B cell (primary cell): ENCODE measurements around the gene FOXN3. TPM values are rescaled to one million over a fixed set of nuclear protein-coding genes. Genes with fewer than 3 reads are reported as not detected.

Experiments used
- ATAC-seq: fragments of 200-7000 bp; cut with Tn5 transposase; one replicate; pipeline ENCODE4 v1.10.0; 2021; ENCODE audit warnings: low read depth, mild to moderate bottlenecking, moderate number of reproducible peaks, moderate library complexity
- CTCF ChIA-PET: fragments of 350-600 bp; sonication (Branson Sonifier 250); formaldehyde crosslinking; loops from one replicate; lab custom pipeline; 2021; ENCODE audit warnings: antibody characterized with exemption, inconsistent platforms; lab: Charles Lee
- POLR2A ChIA-PET: fragments of 350-600 bp; sonication (Branson Sonifier 250); formaldehyde crosslinking; loops from one replicate; lab custom pipeline; 2021; ENCODE audit warnings: antibody characterized with exemption; lab: Charles Lee
- DNase-seq: peaks from one replicate; pipeline ENCODE4 v3.0.0; 2013
- H2AFZ ChIP-seq: 2 replicates; pipeline ENCODE4 v1.6.1; 2012; ENCODE audit warnings: mild to moderate bottlenecking, low read depth, low read length; ENCODE audit not compliant: insufficient read depth, poor library complexity, severe bottlenecking
- H3K27ac ChIP-seq, 2 donors: 1 replicate in 1 of 2; 2 replicates in 1 of 2; pipeline ENCODE4 v1.5.1; 2012 to 2013; ENCODE audit warnings: low read length in 2 of 2, mild to moderate bottlenecking in 2 of 2, moderate library complexity in 1 of 2
- H3K27me3 ChIP-seq, 4 experiments: fragments of 200-600 bp in 1 of 4; sonication (generic) in 1 of 4; replicated peaks in 1 of 4; 1 replicate in 2 of 4; 2 replicates in 2 of 4; pipeline versions ENCODE4 v1.6.1 to v1.7.0; 2013 to 2016; ENCODE audit warnings: low read length in 3 of 4, mild to moderate bottlenecking in 2 of 4, mixed read lengths in 1 of 4, moderate library complexity in 1 of 4; ENCODE audit not compliant: insufficient read depth in 4 of 4, control insufficient read depth in 3 of 4; ENCODE audit errors: control extremely low read depth in 1 of 4
- H3K36me3 ChIP-seq, 2 experiments: replicated peaks in 1 of 2; 1 replicate in 1 of 2; 2 replicates in 1 of 2; pipeline versions ENCODE4 v1.6.1 to v1.7.1; 2013; ENCODE audit warnings: low read length in 1 of 2; ENCODE audit not compliant: insufficient read depth in 2 of 2, control insufficient read depth in 1 of 2; ENCODE audit errors: control extremely low read depth in 1 of 2, extremely low read depth in 1 of 2
- H3K4me1 ChIP-seq, 2 donors: fragments of 200-600 bp in 1 of 2; sonication (generic) in 1 of 2; 1 replicate in 1 of 2; 2 replicates in 1 of 2; pipeline versions ENCODE4 v1.5.1 to v1.6.1; 2013 to 2017; ENCODE audit warnings: low read length in 2 of 2; ENCODE audit not compliant: control insufficient read depth in 2 of 2, insufficient read depth in 2 of 2
- H3K4me2 ChIP-seq: replicated peaks from 2 replicates; pipeline ENCODE3; 2012; ENCODE audit warnings: mild to moderate bottlenecking, low read depth, low read length; ENCODE audit not compliant: poor library complexity, severe bottlenecking
- H3K4me3 ChIP-seq, 5 experiments: fragments of 200-600 bp in 1 of 5; sonication (generic) in 1 of 5; 1 replicate in 3 of 5; 2 replicates in 2 of 5; pipeline versions ENCODE4 v1.5.1 to v1.7.0; 2011 to 2016; ENCODE audit warnings: low read length in 4 of 5, mild to moderate bottlenecking in 4 of 5, low read depth in 2 of 5, control low read depth in 1 of 5, moderate library complexity in 1 of 5; ENCODE audit not compliant: insufficient read depth in 1 of 5; ENCODE audit errors: control extremely low read depth in 1 of 5, extremely low read depth in 1 of 5
- H3K79me2 ChIP-seq: fragments of 200-600 bp; sonication (generic); one replicate; pipeline ENCODE4 v1.6.0; 2016; ENCODE audit warnings: low read length; ENCODE audit not compliant: control insufficient read depth, insufficient read depth
- H3K9ac ChIP-seq: fragments of 200-600 bp; sonication (generic); 2 replicates; pipeline ENCODE4 v1.6.1; 2017; ENCODE audit warnings: mild to moderate bottlenecking, low read length, moderate library complexity
- H3K9me3 ChIP-seq, 3 donors: one replicate each; pipeline versions ENCODE4 v1.6.1 to v1.7.1; 2013; ENCODE audit warnings: low read length in 2 of 3; ENCODE audit not compliant: control insufficient read depth in 2 of 3, insufficient read depth in 1 of 3; ENCODE audit errors: control extremely low read depth in 1 of 3
- H4K20me1 ChIP-seq: 2 replicates; pipeline ENCODE4 v1.6.0; 2012; ENCODE audit warnings: mild to moderate bottlenecking, low read length; ENCODE audit not compliant: insufficient read depth, control insufficient read depth, poor library complexity, severe bottlenecking
- H3K27ac Mint-ChIP-seq: one replicate; pipeline ENCODE4 v1.8.0; 2021; ENCODE audit warnings: mixed read lengths
- H3K27me3 Mint-ChIP-seq: one replicate; pipeline ENCODE4 v1.8.0; 2021; ENCODE audit warnings: mixed read lengths
- H3K4me1 Mint-ChIP-seq: one replicate; pipeline ENCODE4 v1.8.0; 2021; ENCODE audit warnings: mixed read lengths
- H3K4me3 Mint-ChIP-seq: one replicate; pipeline ENCODE4 v1.8.0; 2021; ENCODE audit warnings: mixed read lengths
- H3K9me3 Mint-ChIP-seq: one replicate; pipeline ENCODE4 v1.8.0; 2022; ENCODE audit warnings: mixed read lengths; ENCODE audit not compliant: insufficient read depth
- CTCF ChIP-seq: fragments of 200-600 bp; IDR thresholded peaks from one replicate; pipeline ENCODE4 v1.8.0; 2022; ENCODE audit warnings: antibody characterized with exemption, mild to moderate bottlenecking
- EZH2 ChIP-seq: IDR thresholded peaks from 2 replicates; pipeline ENCODE4 v1.6.1; 2012; ENCODE audit warnings: borderline replicate concordance, low read depth, mild to moderate bottlenecking, moderate library complexity, low read length; ENCODE audit not compliant: insufficient read depth, poor library complexity, severe bottlenecking
- WGBS: methylation state at CpG from one replicate; pipeline ENCODE4 v1.1.5; 2013; ENCODE audit warnings: missing lambda C conversion rate; ENCODE audit not compliant: insufficient coverage; 5-methylcytosine and 5-hydroxymethylcytosine counted together
- intact Hi-C: fragments of 100-400 bp; cut with micrococcal nuclease; formaldehyde crosslinking; loops from one replicate; pipeline ENCODE4 v1.10.0; 2022
- polyA plus RNA-seq: library from polyadenylated mRNA; depleted of rRNA; stranded (reverse); fragments of >200 nt; gene quantifications from 2 replicates; pipeline ENCODE4 v1.2.3, GENCODE V29; 2012
- total RNA-seq, 2 donors: library from RNA; stranded (reverse); fragments of 120-200 nt in 1 of 2; gene quantifications; 1 replicate in 1 of 2; 2 replicates in 1 of 2; pipeline versions ENCODE4 v1.2.3 to v1.2.4, GENCODE V29; 2013 to 2022

The FOXN3 gene
- total and polyA plus RNA-seq, 2 donors (not counting 1 experiment from before 2014, with no cell fraction given), result 80.6 to 98.2 TPM

DNA sequence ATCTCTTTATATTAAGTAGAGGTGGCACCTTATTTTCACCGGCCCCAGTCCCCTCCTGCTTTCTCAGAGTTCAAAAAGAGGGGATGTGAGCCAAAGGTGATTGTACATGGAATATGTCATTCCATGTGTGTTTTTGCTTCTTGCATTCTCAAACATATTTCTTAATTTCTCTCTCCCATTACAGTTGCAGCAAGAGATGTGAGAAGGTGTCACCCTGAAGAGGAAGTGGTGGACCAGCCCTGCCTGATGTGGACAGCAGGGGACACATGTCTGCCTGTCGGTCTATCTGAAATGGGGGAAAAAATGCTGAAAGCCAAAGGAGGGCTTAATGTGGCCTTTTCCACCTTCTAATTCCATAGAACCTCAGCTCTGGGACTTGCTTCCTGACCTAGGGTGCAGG is 1.9 kb upstream of the FOXN3 start:
- H3K79me2 ChIP-seq, result peaks cover 69% of the 10 kb centered on the region
- H3K4me2 ChIP-seq, result no peak overlapping the region
- H3K9me3 ChIP-seq, result no peaks in the 10 kb centered on the region
- CTCF ChIA-PET, result interaction anchor here (1.0 to 2.5 kb wide), 5 partner anchors 11 to 349 kb away, joined by 3 to 11 read pairs (median 5); no protein-coding TSS in a partner anchor
- no peak for DNase-seq
- intact Hi-C loops, result loop anchor here (1.0 to 5.0 kb wide), 7 partner anchors 43 to 483 kb away; no protein-coding TSS in a partner anchor
- Mint-ChIP-seq H3K4me3 (no peak overlapping the region), H3K27ac (no peak overlapping the region), H3K27me3 (no peaks in the 10 kb centered on the region), H3K4me1 (peaks cover 27% of the 10 kb centered on the region), H3K9me3 (no peaks in the 10 kb centered on the region)
- H3K27me3 ChIP-seq, result no peaks in the 10 kb centered on the region
- POLR2A ChIA-PET, result interaction anchor here (0.6 kb wide), 1 partner anchor 245 kb away, joined by 3 read pairs; no protein-coding TSS in a partner anchor
- H3K4me1 ChIP-seq, result peaks cover 15 to 18% of the 10 kb centered on the region in 2 donors
- TF ChIP-seq EZH2 (no peak), CTCF (no peak)
- no peak overlapping the region for H3K9ac ChIP-seq
- H3K4me3 ChIP-seq, result no peak overlapping the region
- no peak overlapping the region for H3K27ac ChIP-seq
- no peaks in the 10 kb centered on the region for H4K20me1 ChIP-seq
- H2AFZ ChIP-seq, result no peak overlapping the region
- no peak for ATAC-seq
- no peaks in the 10 kb centered on the region for H3K36me3 ChIP-seq
- WGBS, result no CpG with 5 or more reads among the region's 2 CpGs

DNA sequence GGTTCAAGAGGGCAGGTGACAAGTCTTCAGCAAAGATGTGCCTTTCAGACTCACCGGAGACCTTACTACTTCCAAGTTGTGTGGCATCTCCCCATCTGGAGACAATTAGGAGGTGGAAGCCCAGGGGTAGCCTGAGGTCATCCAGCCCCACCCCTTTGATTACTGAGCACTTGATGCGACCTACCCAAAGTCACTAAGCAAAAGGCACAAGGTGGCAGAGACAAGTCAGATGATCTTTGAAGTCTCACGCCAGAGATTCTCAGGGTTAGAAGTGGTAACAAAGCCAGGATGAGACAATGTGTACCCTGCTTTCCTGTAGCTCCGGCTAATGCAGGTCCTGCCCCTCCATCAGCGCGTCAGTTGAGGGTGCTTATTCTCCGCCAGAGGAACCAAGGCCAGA is 1.4 kb upstream of the FOXN3 start:
- no peaks in the 10 kb centered on the region for H3K9me3 Mint-ChIP-seq
- CTCF ChIA-PET, result interaction anchor here (1.0 to 2.5 kb wide), 8 partner anchors 12 to 393 kb away, joined by 3 to 11 read pairs (median 4); no protein-coding TSS in a partner anchor
- H3K27ac Mint-ChIP-seq, result peak overlapping the region; percentile 56
- ATAC-seq (no peak), DNase-seq (peak; percentile 28)
- H3K4me3 ChIP-seq, result peak overlapping the region in 1 of 5 experiments; percentile 82
- H3K4me1 ChIP-seq, result peaks cover 15 to 18% of the 10 kb centered on the region in 2 donors
- no peaks in the 10 kb centered on the region for H4K20me1 ChIP-seq
- peak overlapping the region; percentile 13 for H3K4me3 Mint-ChIP-seq
- H3K9ac ChIP-seq, result no peak overlapping the region
- H2AFZ ChIP-seq, result no peak overlapping the region
- no peaks in the 10 kb centered on the region for H3K27me3 ChIP-seq
- 100% methylated on average over 4 of the region's 7 CpGs for WGBS
- H3K9me3 ChIP-seq, result no peaks in the 10 kb centered on the region
- H3K4me2 ChIP-seq, result peak overlapping the region; percentile 95
- TF ChIP-seq EZH2 (no peak), CTCF (no peak)
- no peaks in the 10 kb centered on the region for H3K27me3 Mint-ChIP-seq
- intact Hi-C loops, result loop anchor here (1.0 to 5.0 kb wide), 7 partner anchors 44 to 484 kb away; no protein-coding TSS in a partner anchor
- POLR2A ChIA-PET, result no interaction called here
- peak overlapping the region; percentile 83 to 84 for H3K27ac ChIP-seq
- H3K4me1 Mint-ChIP-seq, result peaks cover 27% of the 10 kb centered on the region
- peaks cover 69% of the 10 kb centered on the region for H3K79me2 ChIP-seq
- no peaks in the 10 kb centered on the region for H3K36me3 ChIP-seq
